Measurements from ENCODE around the gene FAM184B.
"Not testable (repeated sequence)": the region's sequence is repeated elsewhere in the genome, so short reads cannot be mapped to it uniquely, and the experiment has no call there.

FAM184B gene

GRCh38 chr4:17718471-17718870 is 63.0 kb downstream of the FAM184B start:
- no peak for DNase-seq (ENCODE audit: low read depth)

DNA sequence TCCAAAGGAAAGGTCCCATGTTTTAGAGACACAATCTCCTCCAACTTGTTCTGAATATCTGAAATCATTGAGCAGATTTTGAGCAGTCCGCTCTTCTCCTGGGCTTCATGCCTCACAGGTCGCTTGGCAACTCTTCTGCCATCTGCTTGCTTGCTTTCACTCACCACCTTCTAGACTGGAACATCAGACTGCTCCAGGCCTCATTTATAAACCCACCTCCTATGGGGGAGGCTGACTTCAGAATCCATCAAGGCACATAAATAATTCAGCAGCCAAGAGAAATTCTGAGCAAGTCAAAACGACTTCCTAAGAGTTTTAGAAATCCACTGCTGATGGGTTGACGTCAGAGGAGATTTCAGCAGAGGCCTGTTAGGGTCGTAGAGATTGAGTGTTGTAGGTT is 64.1 kb downstream of the FAM184B start:
- DNase-seq (ENCODE audit: low read depth), result no peak

DNA sequence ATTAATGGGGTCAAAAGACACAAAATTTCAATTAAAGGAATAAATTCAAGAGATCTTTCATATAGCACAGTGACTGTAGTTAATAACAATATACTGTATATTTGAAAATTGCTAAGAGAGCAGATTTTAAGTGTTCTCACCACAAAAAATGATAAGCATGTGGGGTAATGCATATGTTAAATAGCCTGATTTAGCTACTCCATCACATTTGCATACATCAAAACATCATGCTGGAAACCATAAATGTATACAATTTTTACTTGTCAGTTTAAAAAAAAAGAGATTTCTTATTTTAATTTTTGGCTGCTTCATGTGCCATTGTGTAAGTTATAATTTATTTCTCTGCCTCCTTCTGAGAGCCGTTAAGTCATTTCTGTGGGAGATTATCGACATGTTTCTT is 65.9 kb downstream of the FAM184B start:
- no peak for DNase-seq (ENCODE audit: low read depth)

- no peak for DNase-seq (ENCODE audit: low read depth)
These were observed 67.6 kb downstream of the FAM184B start for GRCh38 chr4:17713779-17714178.

GRCh38 chr4:17712166-17712565 is 69.3 kb downstream of the FAM184B start:
- no peak for DNase-seq (ENCODE audit: low read depth)

DNA sequence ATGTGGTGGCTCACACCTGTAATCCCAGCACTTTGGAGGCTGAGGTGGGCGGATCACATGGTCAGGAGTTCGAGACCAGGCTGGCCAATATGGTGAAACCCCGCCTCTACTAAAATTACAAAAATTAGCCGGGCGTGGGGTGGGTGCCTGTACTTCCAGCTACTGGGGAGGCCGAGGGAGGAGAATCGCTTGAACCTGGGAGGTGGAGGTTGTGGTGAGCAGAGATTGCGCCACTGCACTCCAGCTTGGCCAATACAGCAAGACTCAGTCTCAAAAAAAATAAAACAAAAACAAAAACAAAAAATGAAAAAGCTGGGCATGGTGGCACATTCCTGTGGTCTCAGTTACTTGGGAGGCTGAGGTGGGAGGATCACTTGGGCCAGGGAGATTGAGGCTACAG is 70.2 kb downstream of the FAM184B start:
- not testable (repeated sequence) for DNase-seq (ENCODE audit: low read depth)

- no peak for DNase-seq (ENCODE audit: low read depth)
These were observed 71.7 kb downstream of the FAM184B start for GRCh38 chr4:17709763-17710068.

DNA sequence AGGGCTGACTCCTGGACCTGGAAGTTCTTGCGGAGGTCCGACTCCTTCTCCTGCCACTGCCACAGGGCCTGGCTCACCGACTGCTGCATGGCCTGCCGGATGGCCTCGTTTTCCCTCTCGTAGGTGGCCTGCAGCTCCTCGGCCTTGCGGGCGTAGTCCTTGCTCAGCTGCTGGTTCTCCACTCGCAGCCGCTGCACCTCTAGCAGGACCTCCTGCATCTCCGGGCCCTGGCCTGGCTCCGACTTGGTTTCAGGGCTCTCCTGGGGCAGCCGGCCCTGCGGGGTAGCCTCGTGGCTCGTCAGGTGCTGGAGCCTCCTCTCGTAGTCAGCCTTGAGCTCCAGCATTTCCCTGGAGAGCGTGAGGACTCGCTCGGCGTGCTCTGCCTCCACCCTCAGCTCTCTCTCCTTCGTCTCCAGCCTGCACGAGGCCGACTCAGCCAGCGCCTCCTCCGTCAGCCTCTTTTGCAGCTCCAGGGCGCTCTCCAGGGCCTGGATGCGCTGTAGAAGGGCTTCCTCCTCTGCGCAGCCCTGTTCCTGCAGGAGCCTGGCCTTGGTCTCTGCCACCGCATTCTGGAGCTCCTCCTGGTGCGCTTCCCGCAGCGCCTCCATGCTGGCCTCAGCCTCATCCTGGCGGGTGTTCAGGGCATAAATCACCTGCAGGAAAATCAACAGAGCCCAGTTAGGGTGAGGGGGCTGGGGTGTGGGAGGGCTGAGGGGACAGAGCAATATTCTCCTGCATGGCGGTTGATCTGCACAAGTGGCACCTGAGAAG is 72.2 kb downstream of the FAM184B start:
- no peak for DNase-seq (ENCODE audit: low read depth)

- DNase-seq (ENCODE audit: low read depth), result no peak
These were observed 73.8 kb downstream of the FAM184B start for GRCh38 chr4:17707671-17708070.

GRCh38 chr4:17705107-17705506 is 76.3 kb downstream of the FAM184B start:
- no peak for DNase-seq (ENCODE audit: low read depth)

GRCh38 chr4:17704020-17704650 is 77.3 kb downstream of the FAM184B start:
- no peak for DNase-seq (ENCODE audit: low read depth)

GRCh38 chr4:17702641-17703040 is 78.8 kb downstream of the FAM184B start:
- no peak for DNase-seq (ENCODE audit: low read depth)

- DNase-seq (ENCODE audit: low read depth), result no peak
These were observed 79.5 kb downstream of the FAM184B start for GRCh38 chr4:17701882-17702281.

DNA sequence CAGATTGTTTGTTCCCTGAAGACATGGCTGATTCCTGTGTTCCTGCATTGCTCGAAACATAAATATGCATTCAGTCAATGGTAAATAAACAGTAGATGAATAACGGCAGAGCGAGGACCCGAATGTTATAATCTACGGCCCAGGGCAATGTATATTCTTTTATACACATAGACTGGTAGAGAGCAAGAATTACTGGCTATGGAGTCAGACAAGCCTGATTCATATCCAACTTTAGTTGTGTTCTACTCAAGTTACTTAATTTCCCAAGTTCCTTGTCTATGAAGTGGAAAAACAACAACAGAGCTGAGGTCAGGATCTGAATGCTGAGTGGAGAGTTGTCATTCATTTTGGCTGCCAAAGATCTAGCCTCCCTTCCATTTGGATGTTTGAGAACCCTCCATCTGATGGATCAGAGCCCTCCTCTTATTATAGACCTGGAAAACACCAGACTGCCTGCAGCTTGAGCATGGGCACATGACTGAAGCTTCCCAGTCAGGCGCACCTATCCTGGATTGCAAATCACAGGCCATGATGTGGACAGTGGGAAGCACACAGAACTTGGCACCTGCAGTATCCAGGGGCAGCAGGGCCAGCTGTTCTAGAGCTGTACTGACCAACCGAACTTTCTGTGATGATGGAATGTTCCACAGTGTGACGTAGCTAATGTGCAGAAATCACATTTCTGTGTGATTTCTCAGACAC is 80.1 kb downstream of the FAM184B start:
- no peak for DNase-seq (ENCODE audit: low read depth)

DNA sequence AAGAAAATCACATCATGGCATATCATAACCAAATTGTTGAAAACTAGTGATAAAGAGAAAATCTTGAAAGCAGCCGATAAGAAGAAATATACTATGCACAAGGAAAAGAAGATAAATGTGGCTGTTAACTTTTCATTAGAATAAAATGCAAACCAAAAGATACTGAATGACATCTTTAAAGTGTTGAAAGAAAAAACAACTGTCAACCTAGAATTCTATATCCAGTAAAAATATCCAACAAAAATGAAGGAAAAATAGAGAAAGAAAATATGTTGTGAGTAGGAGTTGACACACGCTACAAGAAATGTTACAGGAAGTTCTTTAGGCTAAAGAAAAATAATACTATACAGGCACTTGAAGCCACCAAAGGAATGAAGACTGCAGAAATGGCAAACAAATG is 82.0 kb downstream of the FAM184B start:
- DNase-seq (ENCODE audit: low read depth), result no peak

GRCh38 chr4:17698116-17698515 is 83.3 kb downstream of the FAM184B start:
- DNase-seq (ENCODE audit: low read depth), result no peak

DNA sequence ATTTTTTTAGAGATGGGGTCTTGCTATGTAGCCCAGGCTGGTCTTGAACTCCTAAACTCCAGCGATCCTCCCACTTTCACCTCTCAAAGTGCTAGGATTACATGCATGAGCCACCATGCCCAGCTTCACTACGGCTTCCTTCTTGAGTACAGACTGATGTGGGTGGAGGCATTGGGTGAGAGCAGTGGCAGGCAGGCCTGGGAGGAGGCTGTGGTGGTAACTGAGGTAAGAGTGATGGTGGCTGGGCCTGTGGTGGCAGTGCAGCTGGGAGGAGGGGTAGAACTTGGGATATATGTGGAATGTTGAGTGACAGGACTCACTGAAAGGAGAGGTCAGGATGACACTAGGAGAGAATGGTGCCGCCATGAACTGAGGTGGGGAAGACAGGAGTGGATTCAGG is 86.1 kb downstream of the FAM184B start:
- no peak for DNase-seq (ENCODE audit: low read depth)

- DNase-seq (ENCODE audit: low read depth), result no peak
These were observed 86.9 kb downstream of the FAM184B start for GRCh38 chr4:17694552-17694951.

- DNase-seq (ENCODE audit: low read depth), result no peak
These were observed 90.5 kb downstream of the FAM184B start for GRCh38 chr4:17690898-17691297.

- DNase-seq (ENCODE audit: low read depth), result no peak
These were observed 91.3 kb downstream of the FAM184B start for GRCh38 chr4:17690135-17690534.

DNA sequence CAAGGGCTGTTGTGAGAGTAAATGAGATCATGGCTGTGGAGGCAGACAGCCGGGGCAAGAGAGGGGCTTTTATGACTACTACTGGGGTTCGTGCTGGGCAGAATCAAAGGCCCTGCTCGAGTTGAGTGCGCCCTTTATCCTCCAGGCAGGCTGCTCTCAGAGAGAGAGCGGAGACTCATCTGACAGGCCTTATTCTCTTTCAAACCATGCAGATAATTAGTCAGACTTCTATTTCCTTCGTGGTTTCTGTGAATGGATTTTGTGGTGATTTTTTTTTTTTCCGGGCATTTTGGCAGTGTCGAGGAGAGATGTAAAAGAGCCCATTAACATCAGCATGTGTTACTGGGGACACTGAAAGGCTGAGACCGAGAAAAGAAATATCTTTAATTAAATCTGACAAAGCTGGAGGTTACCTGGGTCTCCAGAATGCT is 93.4 kb downstream of the FAM184B start:
- no peak for DNase-seq (ENCODE audit: low read depth)

DNA sequence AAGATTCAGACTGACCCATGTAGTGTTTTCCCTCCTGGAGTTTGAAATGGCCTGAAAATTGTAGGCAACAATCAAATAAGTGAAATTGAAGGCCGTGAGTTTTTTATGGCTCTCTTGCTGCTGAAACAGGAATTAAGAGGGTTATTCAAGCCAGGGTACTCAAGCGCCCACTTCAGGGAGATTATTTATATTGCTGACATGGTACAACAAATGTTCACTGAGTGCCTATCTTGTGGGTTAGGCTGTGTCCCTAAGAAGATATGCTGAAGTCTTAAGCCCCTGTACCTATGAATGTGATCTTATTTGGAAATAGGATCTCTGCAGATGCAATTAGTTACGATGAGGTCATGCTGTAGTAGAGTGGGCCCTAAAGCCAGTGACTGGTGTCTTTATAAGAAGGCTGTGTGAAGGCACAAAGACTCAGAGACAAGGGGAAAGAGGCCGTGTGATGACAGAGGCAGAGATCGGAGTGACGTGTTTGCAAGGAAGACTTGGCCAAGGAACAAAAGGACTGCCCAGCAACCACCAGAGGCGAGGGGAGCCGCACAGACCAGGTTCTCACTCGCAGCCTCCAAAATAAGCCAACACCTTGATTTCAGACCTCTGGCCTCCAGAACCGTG is 94.1 kb downstream of the FAM184B start:
- no peak for DNase-seq (ENCODE audit: low read depth)

- not testable (repeated sequence) for DNase-seq (ENCODE audit: low read depth)
These were observed 96.8 kb downstream of the FAM184B start for GRCh38 chr4:17684648-17685047.
